Left lobe of liver (tissue), 2 donors: ENCODE data around the gene OR2B2. TPM values are rescaled to one million over a fixed set of nuclear protein-coding genes. Genes with fewer than 3 reads are reported as not detected.
A peak's percentile ranks its signal among the peaks of the same experiment; 100 is the strongest.
"Not testable (repeated sequence)": the region's sequence is repeated elsewhere in the genome, so short reads cannot be mapped to it uniquely, and the experiment has no call there.

Source experiments
- ATAC-seq: fragments of 200-7000 bp; cut with Tn5 transposase; one replicate; pipeline ENCODE4 v1.9.1; 2020; ENCODE audit warnings: mild to moderate bottlenecking, moderate library complexity
- DNase-seq: peaks from one replicate; pipeline ENCODE4 v3.0.0-alpha.2; 2020; ENCODE audit warnings: low spot score
- total RNA-seq: library from RNA; stranded (reverse); gene quantifications from one replicate; pipeline ENCODE4 v1.2.1, GENCODE V29; 2021
- donor health status: DM: no; HTN: no; CAD: no; lungs with moderate emphysema.
- donor health status: DM: no; HTN: yes; CAD: no.

OR2B2 gene
- not detected for total RNA-seq

GRCh38 chr6:27911956-27912446 is at the start of gene OR2B2:
Gene OR2B2, minus strand, starts transcription at chr6:27912396. Its CDS starts 77 bp downstream, at chr6:27912319.
- DNase-seq: no peak

GRCh38 chr6:27957516-27957915 is 45.3 kb upstream of the OR2B2 start:
- ATAC-seq (no peak), DNase-seq (no peak)

More at GRCh38 chr6:27911956-27912446, at the start of gene OR2B2:
- ATAC-seq: no peak

- ATAC-seq (no peak), DNase-seq (no peak)
Observed at GRCh38 chr6:27956941-27957340, 44.7 kb upstream of the OR2B2 start, which contains the start of gene OR2B6. Gene OR2B6, plus strand, starts transcription at chr6:27957241. Its CDS starts 0 bp downstream, at chr6:27957241.

GRCh38 chr6:27951040-27951439 is 38.8 kb upstream of the OR2B2 start:
- no peak for ATAC-seq

DNA sequence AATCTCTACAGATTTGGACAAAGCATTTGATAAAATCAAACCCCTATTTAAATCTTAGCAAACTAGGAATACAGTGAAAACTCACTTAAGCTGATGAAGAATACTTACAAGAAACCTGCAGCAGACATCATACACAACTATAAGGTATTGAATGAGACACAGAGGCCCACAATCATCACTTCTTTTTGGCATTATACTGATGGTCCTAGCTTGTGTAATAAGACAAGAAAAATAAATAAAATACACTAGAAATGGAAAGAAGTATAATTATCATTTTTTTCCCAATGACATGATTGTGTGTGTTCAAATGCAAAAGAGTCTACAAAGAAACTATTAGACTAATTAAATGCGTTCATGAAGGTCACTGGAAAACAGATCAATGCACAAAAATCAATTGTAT is 36.0 kb upstream of the OR2B2 start:
- ATAC-seq (no peak), DNase-seq (no peak)

More at GRCh38 chr6:27951040-27951439, 38.8 kb upstream of the OR2B2 start:
- DNase-seq: no peak

- DNase-seq, ATAC-seq: not testable (repeated sequence)
Observed at GRCh38 chr6:27943072-27943471, 30.9 kb upstream of the OR2B2 start.

DNA sequence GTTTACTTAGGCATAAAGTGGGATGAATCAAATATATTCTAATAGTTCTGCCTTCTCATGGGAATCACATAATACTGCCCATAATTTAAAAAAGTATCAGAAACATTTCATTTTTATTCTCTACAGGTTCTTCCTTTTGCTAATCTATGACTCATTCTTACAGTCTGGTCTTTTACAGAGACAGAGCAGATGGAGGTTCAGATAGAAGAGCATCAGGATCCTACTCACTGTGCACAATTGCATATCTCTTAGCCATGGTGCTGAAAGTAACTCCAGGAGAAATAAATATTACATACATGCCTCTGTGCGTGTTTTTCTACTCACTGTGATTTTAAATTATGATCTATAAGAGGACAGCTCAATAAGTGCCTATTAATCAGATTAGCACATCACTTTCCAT is 28.6 kb upstream of the OR2B2 start:
- no peak for DNase-seq
- no peak for ATAC-seq

DNA sequence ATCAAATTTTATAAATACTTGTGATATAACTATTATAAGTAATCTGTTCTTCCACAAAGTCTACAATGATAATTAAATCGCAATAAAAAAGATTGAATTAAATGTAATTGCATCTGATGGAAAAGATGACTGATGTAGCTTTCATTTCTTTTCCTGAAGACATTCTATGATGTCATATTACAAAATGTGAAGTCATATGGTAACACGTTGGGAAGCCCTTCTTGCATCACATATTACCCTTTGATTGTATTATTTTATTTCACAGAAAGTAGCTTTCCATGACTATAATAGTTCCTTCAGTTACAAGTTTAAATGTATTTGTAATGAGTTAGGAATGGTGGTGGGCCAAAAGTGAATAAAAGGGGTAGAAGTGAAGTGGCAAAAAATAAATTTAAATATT is 19.0 kb upstream of the OR2B2 start:
- no peak for ATAC-seq
- DNase-seq: no peak

- not testable (repeated sequence) for DNase-seq, ATAC-seq
Observed at GRCh38 chr6:27929930-27930329, 17.7 kb upstream of the OR2B2 start.

DNA sequence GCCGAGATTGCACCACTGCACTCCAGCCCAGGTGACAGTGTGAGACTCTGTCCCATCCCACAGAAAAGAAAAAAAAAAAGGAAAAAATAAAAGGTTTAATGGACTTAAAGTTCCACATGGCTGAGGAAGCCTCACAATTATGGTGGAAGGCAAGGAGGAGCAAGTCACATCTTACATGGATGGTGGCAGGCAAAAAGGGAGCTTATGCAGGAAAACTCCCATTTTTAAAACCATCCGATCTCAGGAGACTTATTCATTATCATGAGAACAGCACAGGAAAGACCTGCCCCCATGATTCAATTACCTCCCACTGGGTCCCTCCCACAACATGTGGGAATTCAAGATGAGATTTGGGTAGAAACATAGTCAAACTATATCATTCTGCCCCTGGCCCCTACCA is 15.8 kb upstream of the OR2B2 start:
- not testable (repeated sequence) for DNase-seq, ATAC-seq

GRCh38 chr6:27924179-27924578 is 12.0 kb upstream of the OR2B2 start:
- ATAC-seq: no peak
- no peak for DNase-seq

DNA sequence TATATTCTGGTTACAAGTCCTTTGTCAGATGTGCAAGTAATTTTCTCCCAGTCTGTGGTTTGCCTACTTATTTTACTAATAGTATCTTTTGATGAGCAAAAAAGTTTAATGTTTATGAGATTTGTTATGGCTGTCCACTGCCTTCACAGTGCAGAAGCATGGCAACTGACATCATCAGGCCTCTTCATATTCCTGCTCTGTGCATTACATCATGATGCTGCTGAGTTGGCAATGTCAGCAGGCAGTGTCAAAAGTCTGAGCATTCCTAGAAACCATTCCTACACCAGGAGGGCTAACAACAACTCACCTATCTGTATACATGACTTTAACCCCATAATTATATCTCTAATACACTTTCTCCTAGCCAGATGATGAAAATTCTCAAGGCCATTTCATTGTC is 10.8 kb upstream of the OR2B2 start:
- no peak for ATAC-seq
- no peak for DNase-seq

DNA sequence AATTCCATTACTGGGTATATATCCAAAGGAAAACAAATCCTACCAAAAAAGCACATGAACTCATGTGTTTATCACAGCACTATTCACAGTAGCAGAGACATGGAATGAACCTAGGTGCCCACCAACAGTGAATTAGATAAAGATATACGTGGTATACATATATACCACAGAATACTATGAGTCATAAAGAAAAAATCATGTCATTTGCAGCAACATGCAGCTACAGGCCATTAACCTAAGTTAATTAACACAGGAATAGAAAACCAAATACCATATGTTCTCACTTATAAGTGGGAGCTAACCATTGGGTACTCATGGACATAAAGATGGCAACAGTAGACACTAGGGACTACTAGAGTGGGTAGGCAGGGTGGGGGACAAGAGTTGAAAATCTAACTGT is 4.2 kb downstream of the OR2B2 start:
- DNase-seq (no peak), ATAC-seq (no peak)

DNA sequence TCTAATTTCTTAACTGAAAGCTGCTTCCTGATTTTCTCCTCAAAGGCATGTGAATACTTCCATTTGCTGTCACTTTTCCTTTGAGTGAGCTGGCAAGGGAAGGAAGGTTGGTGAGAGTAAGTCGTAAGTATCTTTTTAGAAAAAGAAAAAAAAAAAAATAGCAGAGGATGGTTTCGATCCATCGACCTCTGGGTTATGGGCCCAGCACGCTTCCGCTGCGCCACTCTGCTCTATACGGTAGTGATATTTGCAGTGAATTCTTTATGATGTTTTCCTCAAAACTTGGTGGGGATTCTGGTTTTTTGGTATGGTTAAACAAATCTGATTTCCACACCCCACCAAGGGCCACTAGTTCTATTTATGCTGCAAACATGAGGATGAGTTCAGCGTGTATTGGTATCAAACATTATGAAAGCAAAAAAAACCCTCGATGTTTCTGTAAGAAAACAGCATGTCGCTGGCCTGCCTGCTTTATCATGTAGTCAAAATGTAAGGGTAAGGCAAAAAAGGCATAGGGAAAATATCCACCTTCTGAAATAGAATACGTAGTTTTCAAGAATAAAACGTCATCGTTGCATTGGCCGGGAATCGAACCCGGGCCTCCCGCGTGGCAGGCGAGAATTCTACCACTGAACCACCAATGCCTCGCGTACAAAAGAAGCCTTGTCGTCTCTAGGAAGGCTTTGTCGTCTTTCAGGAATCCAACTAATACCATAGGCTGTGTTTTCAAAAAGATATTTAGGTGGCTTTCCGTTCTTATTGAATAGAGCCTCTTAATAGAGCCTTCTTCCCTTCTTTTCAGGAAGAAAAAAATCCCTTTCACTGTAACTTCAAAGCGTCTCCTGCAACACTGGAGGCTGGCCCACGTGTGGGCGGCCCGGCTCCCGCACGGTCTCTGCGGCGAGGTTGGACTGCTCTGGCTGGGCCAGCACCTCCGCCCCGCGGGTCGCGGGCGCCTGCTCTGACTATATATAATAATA is 9.6 kb downstream of the OR2B2 start:
- DNase-seq (peak; percentile 87), ATAC-seq (peak; percentile 95)

DNA sequence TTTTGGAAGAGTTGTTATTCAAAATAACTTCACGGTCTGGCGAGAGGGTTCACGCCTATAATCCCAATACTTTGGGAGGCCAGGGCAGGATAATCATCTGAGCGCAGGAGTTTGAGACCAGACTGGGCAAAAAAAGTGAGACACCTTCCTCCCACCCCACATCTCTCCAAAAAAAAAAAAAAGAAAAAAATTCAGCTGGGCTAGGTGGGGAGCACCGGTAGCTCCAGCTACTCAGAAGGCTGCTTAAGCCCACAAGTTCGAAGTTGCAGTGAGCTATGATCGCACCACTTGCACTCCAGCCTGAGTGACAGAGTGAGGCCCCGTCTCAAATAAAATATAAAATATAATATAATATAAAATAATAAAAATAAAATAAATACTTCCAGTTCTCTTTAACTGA is 10.4 kb downstream of the OR2B2 start:
- no peak for ATAC-seq
- no peak for DNase-seq

- DNase-seq, ATAC-seq: not testable (repeated sequence)
Observed at GRCh38 chr6:27900197-27900596, 12.0 kb downstream of the OR2B2 start.

- no peak for DNase-seq
- no peak for ATAC-seq
Observed at GRCh38 chr6:27899543-27899942, 12.7 kb downstream of the OR2B2 start.

DNA sequence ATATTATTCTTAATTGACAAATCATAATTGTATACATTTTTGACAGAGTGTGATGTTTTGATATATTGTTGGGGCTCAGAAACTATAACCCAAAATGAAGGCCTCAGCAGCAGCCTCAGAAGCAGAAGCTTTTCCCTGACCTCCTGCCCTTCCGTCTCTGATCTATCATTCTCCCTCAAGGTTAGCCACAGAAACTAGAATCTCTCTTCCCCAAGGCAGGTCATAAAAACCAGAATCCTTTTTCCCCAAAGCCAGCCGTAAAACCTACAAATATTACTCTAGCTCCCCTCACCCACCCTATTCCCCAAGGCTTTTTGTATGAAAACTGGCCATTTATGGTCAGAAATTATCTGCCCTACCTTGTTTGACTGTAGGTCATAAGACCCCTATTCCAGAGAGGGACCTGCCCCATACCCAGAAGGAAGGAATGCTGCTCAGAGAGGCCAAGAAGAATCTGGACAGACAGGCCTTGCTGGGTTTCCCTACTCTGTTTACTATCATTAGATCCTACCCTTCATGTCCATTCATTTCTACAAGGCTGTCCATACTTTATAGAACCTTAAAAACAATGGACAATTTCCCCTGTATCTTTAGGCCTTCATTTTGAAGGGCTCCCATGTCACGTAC is 14.5 kb downstream of the OR2B2 start:
- ATAC-seq (no peak), DNase-seq (no peak)

- DNase-seq: no peak
- ATAC-seq: no peak
Observed at GRCh38 chr6:27896398-27896796, 15.8 kb downstream of the OR2B2 start.

DNA sequence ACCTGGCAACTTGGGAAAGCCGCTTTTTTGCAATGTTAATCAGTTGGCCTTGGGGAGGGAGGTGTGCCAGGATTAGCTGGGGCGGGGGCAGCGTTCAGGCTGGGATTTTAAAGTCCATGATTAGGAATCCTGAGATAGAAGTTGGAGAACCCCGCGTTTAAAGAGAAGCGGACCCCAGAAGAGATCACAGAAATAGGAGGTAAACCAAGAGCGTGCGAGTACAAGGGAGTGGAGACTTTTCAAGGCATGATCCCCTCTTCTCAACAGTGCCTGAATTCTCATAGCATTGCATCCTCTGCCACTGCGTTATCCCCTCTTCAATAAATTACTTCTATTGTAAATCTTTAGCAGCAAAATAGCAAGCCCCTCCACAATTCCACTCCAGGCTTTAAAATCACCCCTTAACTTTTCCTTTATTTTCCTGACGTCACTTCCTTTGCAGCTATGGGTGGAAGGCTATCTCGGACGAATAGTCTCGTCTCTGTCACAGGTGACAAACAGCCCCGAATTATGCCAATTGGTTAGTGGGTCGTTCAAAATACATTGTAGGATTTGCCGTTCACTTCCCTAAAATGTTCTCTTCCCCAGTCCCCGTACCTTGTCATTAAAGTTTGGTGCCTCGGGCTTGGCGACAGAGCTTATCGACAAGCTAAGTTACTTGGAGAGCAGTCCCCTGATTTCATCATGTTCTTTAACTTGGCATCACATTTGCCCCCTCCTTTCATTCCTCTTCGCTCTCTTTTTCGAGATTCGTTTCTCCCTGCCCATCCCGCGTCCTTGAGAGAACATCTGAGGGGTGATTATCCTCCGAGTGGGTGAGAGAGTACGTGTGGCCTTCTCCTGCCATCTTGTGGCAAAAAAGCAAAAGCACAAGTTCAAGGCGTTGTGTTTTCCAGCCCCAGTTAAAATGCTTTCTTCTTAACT is 17.1 kb downstream of the OR2B2 start:
- peak; percentile 58 for DNase-seq
- ATAC-seq: peak; percentile 69
